LNCAP (cell line): Measurements from ENCODE around the gene GPC1.

ENCODE experiments used
- CTCF ChIP-seq: fragments of 450-650 bp; IDR thresholded peaks from 2 replicates; pipeline ENCODE4 v1.5.1; 2017; ENCODE audit warnings: mild to moderate bottlenecking

The GPC1 gene

GRCh38 chr2:240420206-240421104 lies 15.0 kb upstream of the GPC1 start:
- TF ChIP-seq CTCF, result no peak

GRCh38 chr2:240421381-240421780 lies 14.1 kb upstream of the GPC1 start:
- no peak for TF ChIP-seq CTCF

GRCh38 chr2:240422658-240423329 lies 12.7 kb upstream of the GPC1 start:
- TF ChIP-seq CTCF, result no peak

DNA sequence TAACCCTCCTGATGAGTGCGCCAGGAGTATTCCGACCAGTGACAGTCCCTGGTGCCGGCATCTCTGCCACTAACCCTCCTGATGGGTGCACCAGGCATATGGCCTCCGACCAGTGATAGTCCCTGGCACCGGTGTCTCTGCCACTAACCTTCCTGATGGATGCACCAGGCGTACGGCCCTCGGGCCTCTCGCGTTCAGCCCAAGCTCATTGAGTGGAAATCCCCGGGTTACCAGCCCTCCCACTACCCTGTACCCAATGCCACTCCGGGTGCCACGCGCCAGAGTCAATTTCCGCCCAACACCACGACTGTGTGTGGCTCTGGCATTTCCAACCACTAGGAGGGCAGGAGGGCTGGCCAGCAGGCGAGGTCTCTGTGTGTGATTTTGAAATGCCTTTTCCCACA lies 11.7 kb upstream of the GPC1 start:
- TF ChIP-seq CTCF, result no peak

- no peak for TF ChIP-seq CTCF
Observed at GRCh38 chr2:240424341-240425235, 10.9 kb upstream of the GPC1 start.

DNA sequence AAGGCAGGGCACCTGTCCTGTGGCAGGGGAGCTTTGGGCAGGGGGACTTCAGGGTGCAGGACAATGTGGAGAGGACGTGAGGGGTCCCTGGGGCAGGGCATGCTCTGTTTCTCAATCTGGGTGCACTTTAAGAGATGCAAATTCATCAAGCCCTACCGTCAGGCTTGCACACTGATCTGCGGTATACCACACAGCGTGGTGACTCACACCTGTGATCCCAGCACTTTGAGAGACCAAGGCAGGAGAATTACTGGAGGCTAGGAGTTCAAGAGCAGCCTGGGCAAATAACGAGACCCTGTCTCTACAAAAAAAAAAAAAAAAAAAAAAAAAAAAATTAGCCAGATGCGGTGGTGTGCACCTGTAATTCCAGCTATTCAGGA lies 10.2 kb upstream of the GPC1 start:
- TF ChIP-seq CTCF, result no peak

DNA sequence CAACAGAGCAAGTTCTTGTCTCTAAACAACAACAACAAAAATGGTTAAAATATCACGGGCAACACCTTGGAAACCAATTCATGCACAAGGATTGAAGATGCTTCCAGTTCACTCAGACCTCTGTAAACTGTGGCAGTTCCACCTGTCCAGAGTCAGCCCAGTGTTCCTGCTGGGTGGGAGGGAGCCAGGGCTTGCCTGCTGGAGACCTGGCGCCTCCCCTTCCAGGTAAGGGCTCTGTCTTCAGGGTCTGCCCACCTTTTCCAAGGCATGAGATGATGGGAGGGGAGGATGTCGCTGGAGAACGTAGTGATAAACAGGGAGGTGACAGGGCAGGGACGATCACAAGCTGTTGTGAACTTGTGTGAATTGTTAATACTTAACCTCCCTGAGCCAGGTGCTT lies 9.8 kb upstream of the GPC1 start:
- TF ChIP-seq CTCF, result no peak
